BJ (cell line): ENCODE data around the gene DIS3L. TPM values are rescaled to one million over a fixed set of nuclear protein-coding genes. Genes with fewer than 3 reads are reported as not detected.

Experiments
- CTCF ChIA-PET: fragments of 350-600 bp; formaldehyde crosslinking; extraction: SDS; loops from one replicate; lab custom pipeline; 2021; ENCODE audit warnings: antibody characterized with exemption, inconsistent platforms; lab: Yijun Ruan, JAX
- POLR2A ChIA-PET: fragments of 300-600 bp; sonication (Branson Sonifier 250); formaldehyde crosslinking; extraction: SDS; loops from one replicate; lab custom pipeline; 2021; ENCODE audit warnings: antibody characterized with exemption; lab: Charles Lee
- DNase-seq: peaks from one replicate; pipeline ENCODE4 v3.0.0-alpha.2; 2011; ENCODE audit warnings: low read depth
- H3K27me3 ChIP-seq: 2 replicates; pipeline ENCODE4 v1.6.0; 2011; ENCODE audit warnings: low read length; ENCODE audit not compliant: control insufficient read depth, insufficient read depth
- H3K36me3 ChIP-seq: 2 replicates; pipeline ENCODE4 v1.5.1; 2011; ENCODE audit warnings: low read length; ENCODE audit not compliant: control insufficient read depth, insufficient read depth
- H3K4me3 ChIP-seq: 2 replicates; pipeline ENCODE4 v1.5.1; 2011; ENCODE audit warnings: low read depth, mild to moderate bottlenecking, control low read depth, low read length
- polyA plus RNA-seq: library from polyadenylated mRNA; depleted of rRNA; stranded (reverse); fragments of >200 nt; gene quantifications from 2 replicates; pipeline ENCODE4 v1.2.3, GENCODE V29; 2011
- TF ChIP-seq, protein P1 (sequence below): IDR thresholded peaks from 2 replicates; pipeline ENCODE4 v1.5.1; 2011; ENCODE audit warnings: low read depth, mild to moderate bottlenecking, control low read depth, inconsistent platforms, low read length, moderate library complexity; ENCODE audit not compliant: insufficient read depth

The DIS3L gene
- polyA plus RNA-seq, 1 experiment, result 9.2 TPM

DNA sequence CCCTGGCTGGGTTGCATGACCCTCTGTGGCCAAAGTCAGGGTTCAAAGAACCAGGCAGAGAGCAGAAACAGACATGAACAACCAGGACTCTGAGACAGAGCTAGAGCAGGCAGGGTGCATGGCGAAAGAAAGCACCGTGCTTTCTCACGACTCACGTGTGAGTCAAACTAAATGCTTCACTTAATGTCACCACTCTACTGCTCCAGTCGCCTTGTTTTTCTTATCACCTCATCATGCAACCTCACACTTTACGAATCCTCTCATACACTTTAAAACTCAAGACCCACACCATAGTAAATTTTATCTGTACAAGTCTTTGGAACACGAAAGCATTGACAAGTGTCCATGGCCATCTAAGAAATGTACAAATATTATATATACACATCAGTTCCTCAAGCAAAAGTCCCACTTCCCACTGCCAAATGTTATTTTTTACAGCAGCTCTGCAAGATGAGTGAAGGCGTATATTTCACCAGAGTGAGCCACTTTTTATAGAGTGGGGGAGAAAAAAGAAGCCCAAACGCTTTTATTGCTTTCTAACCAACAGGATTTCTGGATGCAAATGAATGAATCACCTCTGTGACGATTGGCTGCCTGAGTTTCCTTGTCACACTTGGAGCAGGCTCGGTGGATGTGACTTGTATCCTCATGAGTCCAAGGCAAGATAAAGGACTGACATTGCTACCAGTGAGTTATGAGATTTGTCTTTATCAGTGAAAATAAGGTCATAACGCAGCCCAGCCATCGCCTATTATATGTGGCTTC, 23.9 kb upstream of the DIS3L start:
- TF ChIP-seq, protein P1, sequence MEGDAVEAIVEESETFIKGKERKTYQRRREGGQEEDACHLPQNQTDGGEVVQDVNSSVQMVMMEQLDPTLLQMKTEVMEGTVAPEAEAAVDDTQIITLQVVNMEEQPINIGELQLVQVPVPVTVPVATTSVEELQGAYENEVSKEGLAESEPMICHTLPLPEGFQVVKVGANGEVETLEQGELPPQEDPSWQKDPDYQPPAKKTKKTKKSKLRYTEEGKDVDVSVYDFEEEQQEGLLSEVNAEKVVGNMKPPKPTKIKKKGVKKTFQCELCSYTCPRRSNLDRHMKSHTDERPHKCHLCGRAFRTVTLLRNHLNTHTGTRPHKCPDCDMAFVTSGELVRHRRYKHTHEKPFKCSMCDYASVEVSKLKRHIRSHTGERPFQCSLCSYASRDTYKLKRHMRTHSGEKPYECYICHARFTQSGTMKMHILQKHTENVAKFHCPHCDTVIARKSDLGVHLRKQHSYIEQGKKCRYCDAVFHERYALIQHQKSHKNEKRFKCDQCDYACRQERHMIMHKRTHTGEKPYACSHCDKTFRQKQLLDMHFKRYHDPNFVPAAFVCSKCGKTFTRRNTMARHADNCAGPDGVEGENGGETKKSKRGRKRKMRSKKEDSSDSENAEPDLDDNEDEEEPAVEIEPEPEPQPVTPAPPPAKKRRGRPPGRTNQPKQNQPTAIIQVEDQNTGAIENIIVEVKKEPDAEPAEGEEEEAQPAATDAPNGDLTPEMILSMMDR, result no peak
- H3K27me3 ChIP-seq, result peaks cover 3% of the 10 kb centered on the region
- POLR2A ChIA-PET, result no interaction called here
- CTCF ChIA-PET, result no interaction called here
- H3K36me3 ChIP-seq, result no peaks in the 10 kb centered on the region
- DNase-seq, result peak; percentile 44
- H3K4me3 ChIP-seq, result no peak overlapping the region

DNA sequence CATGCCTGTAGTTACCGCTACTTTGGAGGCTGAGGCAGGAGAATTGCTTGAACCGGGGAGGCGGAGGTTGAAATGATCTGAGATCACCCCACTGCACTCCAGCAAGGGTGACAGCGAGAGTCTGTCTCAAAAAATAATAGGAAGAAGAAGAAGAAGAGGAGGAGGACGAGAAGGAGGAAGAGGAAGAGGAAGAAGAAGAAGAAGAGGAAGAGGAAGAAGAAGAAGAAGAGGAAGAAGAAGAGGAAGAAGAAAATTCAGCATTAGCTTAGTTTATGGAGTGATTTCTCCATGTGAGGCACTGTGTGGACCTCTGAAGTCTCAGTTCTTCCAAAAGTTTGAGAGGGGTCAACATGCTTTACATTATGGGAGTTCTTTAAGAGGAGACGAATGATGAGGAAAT, 22.4 kb upstream of the DIS3L start:
- TF ChIP-seq, protein P1, result no peak
- DNase-seq, result no peak
- H3K36me3 ChIP-seq, result no peaks in the 10 kb centered on the region
- ChIA-PET CTCF (interaction anchor here (2.1 kb wide), 1 partner anchor 17 kb away, joined by 7 read pairs; no protein-coding TSS in a partner anchor), POLR2A (no interaction called here)
- 0 out of 2 replicates have a peak, but pooled peaks cover 2% of the 10 kb centered on the region for H3K27me3 ChIP-seq
- H3K4me3 ChIP-seq, result no peak overlapping the region

DNA sequence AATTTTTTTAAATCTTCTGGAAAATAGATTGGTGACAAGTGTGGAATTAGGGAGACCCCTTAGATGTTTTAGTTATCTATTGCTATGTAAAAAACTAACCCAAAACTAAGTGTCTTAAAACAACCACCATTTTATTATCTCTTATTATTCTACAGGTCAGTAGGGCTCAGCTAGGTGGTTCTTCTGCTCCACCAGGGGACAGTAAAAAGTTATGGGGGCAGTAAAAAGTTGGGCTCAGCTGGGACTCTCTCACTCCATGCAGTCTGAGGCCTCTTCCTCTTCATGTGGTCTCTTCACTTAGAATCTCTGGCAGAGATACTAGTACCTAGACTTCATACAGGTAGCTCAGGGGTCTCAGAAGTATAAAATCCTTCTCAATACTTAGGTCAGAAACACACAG, 18.0 kb upstream of the DIS3L start:
- Histone ChIP-seq H3K36me3 (no peaks in the 10 kb centered on the region), H3K4me3 (no peak overlapping the region), H3K27me3 (no peaks in the 10 kb centered on the region; the same call in none of the 2 replicates)
- DNase-seq, result no peak
- ChIA-PET POLR2A (no interaction called here), CTCF (interaction anchor here (0.6 to 1.2 kb wide), 2 partner anchors 8 to 21 kb away, joined by 3 read pairs; no protein-coding TSS in a partner anchor)
- TF ChIP-seq, protein P1, result no peak

DNA sequence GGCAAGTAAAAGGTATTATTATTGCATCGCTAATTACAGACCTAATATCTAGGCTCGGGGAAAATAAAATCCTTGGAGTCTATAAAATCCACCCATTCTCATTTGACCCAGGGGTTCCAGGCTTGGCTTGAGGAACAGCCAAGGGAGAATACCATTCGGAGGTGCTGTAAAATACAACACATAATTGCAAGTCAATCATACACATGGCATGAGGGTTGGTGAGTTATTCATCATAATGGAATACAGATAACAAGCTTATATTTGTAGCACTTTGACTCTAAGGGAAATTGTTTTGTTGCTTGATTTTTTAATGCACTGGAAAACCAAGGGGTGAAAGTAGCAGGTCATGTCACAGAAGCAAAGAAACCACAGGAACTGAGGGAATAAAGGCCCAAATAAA, 16.8 kb upstream of the DIS3L start:
- CTCF ChIA-PET, result interaction anchor here (1.3 to 1.4 kb wide), 2 partner anchors 10 to 11 kb away, joined by 3 to 4 read pairs; no protein-coding TSS in a partner anchor
- Histone ChIP-seq H3K4me3 (no peak overlapping the region), H3K36me3 (no peaks in the 10 kb centered on the region), H3K27me3 (peaks cover 2% of the 10 kb centered on the region)
- no peak for DNase-seq
- POLR2A ChIA-PET, result no interaction called here
- TF ChIP-seq, protein P1, result no peak

DNA sequence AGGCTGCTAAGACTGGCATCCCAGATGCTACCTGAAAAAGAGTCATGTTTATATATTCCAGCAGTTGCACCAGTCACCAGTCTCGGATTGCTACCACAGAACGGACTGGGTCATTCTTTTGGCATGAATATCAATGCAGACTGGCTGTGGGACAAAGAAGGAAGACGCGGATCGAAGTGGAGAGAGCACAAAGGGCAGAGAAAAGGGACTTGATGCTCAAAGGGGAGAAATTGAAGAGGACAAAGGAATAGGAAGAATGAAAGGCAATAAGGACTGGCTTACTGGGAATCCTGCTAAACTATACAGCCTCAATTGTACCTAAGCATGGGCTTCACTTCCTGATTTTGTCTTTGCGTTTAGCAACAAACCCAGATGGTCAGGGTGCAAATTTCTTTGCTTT, 15.3 kb upstream of the DIS3L start:
- TF ChIP-seq, protein P1, result no peak
- no peak for DNase-seq
- no peak overlapping the region for H3K4me3 ChIP-seq
- ChIA-PET POLR2A (no interaction called here), CTCF (interaction anchor here (1.4 kb wide), 1 partner anchor 12 kb away, joined by 3 read pairs; no protein-coding TSS in a partner anchor)
- H3K27me3 ChIP-seq, result peaks cover 4% of the 10 kb centered on the region
- no peaks in the 10 kb centered on the region for H3K36me3 ChIP-seq
